Neuron (in vitro differentiated cells): ENCODE measurements around the gene TRAF4.

Experiments
- H2AFZ ChIP-seq: one replicate; pipeline ENCODE4 v1.6.1; 2013; ENCODE audit warnings: low read depth, mild to moderate bottlenecking, inconsistent platforms, low read length, moderate library complexity
- H3K27me3 ChIP-seq: one replicate; pipeline ENCODE4 v1.6.1; 2013; ENCODE audit warnings: low read length; ENCODE audit not compliant: insufficient read depth
- H3K36me3 ChIP-seq: one replicate; pipeline ENCODE4 v1.6.1; 2013; ENCODE audit warnings: low read length; ENCODE audit not compliant: insufficient read depth
- H3K4me1 ChIP-seq: one replicate; pipeline ENCODE4 v1.6.1; 2013; ENCODE audit warnings: low read length; ENCODE audit not compliant: insufficient read depth
- H3K4me3 ChIP-seq: 2 replicates; pipeline ENCODE4 v1.5.1; 2013; ENCODE audit warnings: mild to moderate bottlenecking, low read length, moderate library complexity
- H3K9me3 ChIP-seq: one replicate; pipeline ENCODE4 v1.6.1; 2013; ENCODE audit warnings: low read length

The TRAF4 gene

DNA sequence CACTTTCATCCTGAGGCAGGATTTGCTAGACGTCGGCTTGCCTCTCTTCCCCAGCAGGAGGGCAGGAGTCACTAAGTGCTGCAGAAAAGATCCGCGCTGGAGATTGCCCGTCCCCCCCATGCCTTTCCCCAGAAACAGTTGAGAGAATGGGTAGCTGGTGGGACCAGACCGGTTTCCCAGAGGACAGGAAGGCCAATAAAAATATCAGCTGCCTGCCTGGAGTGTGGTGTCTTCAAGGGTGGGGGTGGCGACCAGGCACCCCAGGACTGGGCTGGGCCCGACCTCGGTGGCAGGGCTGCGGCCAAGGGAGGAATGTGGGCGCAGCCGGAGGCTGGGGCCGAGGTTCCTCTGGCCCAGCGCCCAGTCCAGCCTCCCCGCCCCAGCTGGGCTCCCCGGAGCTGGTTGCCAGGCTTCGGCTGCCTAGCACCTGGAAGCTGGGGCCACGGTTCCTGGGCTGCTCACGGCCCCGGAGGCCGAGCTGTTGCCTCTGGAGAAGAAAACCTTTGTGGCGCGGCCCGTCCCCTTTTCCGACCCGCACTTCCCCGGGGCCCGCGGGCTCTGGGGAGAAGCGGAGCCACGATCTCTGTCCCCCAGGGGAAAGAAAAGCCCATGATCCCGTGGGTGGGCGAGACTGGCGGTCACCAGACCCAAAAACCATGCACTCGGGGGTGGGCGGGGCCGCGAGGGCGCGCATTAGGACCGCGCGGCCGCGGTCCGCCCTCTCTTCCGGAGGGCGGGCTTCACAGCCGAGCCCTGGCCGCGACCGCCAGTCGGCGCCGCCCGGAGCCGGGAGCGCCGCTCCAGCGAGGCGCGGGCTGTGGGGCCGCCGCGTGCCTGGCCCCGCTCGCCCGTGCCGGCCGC is at the start of gene TRAF4:
Gene TRAF4 (plus strand): TSS at position 769 of the 861 bp plus-strand sequence. CDS start 102 bp downstream, outside the sequence.
- Histone ChIP-seq H3K27me3 (no peaks in the 10 kb centered on the region), H3K4me3 (peak within 1 kb of the TSS; percentile 97), H3K9me3 (no peaks in the 10 kb centered on the region), H2AFZ (peak within 1 kb of the TSS; percentile 60), H3K36me3 (peaks cover 26% of the 10 kb centered on the region), H3K4me1 (peaks cover 22% of the 10 kb centered on the region)

DNA sequence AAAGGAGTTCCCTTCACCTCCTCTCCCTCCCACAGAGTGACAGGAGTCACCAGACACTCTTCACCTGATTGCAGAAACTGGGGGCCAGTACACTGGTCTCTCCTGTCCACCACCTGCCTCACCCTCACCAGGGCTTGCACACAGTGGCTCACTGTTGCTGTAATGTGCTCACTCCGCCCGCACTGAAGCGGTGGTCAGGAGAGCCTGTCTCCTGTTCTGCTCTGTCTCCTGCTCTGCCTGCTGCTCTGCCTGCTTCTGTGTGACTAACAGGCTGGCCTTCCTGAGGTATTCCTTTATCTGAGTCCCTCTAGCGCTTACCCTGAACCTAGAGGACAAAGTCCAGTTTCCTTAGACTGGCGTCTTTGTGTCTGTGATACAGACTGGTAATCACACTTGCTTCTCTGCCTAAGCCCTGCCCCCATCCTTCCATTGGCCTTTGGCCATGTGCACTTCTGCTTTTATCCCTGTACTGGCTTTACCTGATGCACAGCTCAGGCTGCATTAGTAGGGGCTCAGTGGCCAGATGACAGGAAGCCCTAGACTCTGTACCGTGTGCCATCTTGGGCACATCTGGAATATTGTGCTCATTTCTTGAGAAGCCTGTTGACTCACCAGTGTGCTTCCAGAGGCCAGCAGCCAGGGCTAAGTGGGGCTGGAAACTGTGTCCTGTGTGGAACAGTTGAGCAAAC is 45.4 kb upstream of the TRAF4 start:
- H3K27me3 ChIP-seq: no peaks in the 10 kb centered on the region
- peaks cover 99% of the 10 kb centered on the region for H3K36me3 ChIP-seq
- no peak overlapping the region for H3K4me3 ChIP-seq
- H2AFZ ChIP-seq: no peak overlapping the region
- H3K4me1 ChIP-seq: peaks cover 19% of the 10 kb centered on the region
- H3K9me3 ChIP-seq: no peaks in the 10 kb centered on the region

DNA sequence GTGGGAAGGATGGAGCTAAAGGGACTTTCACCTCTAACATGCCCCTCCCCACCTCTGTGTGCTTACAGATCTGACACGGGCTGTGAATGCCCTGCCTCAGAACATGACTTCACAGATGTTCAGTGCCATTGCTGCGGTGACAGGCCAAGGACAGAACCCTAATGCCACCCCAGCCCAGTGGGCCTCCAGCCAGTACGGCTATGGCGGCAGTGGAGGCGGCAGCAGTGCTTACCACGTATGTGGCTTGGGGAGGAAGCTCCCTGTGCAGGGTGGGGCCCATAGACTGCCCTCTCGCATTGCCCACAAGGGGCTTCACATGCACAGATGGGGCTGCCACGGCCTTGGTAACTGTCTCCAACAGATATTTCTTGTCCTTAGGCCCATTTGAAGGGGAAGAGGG is 43.5 kb upstream of the TRAF4 start:
- Histone ChIP-seq H3K27me3 (no peaks in the 10 kb centered on the region), H3K4me1 (peaks cover 19% of the 10 kb centered on the region), H3K4me3 (no peak overlapping the region), H3K9me3 (no peaks in the 10 kb centered on the region), H2AFZ (no peak overlapping the region), H3K36me3 (peaks cover 87% of the 10 kb centered on the region)

DNA sequence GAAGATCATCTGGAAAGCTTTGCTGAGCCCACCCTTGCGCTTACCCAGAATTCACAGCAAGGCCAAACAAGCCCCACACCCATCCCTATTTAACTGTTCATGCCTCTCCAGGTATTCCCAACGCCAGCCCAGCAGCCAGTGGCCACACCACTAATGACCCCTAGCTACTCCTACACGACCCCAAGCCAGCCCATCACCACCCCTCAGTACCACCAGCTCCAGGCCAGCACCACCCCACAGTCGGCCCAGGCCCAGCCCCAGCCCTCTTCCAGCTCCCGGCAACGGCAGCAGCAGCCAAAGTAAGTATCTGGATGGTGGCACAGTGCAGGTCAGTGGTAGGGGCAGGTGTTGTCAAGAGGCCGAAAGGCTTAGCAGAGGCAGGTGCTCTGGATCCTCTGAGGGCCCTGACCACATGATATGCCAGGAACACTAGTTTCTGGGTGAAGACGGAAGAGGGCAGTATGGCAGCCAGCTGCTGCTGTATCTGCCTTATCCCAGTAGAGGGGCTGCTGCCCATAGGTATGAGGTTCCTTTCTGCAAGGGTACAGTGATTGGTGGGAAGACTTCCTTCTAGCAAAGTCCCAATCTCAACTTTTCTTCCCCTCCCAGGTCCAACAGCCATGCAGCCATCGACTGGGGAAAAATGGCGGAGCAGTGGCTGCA is 42.9 kb upstream of the TRAF4 start:
- H3K4me1 ChIP-seq: peaks cover 19% of the 10 kb centered on the region
- peaks cover 81% of the 10 kb centered on the region for H3K36me3 ChIP-seq
- H3K4me3 ChIP-seq: no peak overlapping the region
- no peaks in the 10 kb centered on the region for H3K27me3 ChIP-seq
- no peaks in the 10 kb centered on the region for H3K9me3 ChIP-seq
- no peak overlapping the region for H2AFZ ChIP-seq

- peaks cover 19% of the 10 kb centered on the region for H3K4me1 ChIP-seq
- no peak overlapping the region for H2AFZ ChIP-seq
- peaks cover 69% of the 10 kb centered on the region for H3K36me3 ChIP-seq
- no peaks in the 10 kb centered on the region for H3K27me3 ChIP-seq
- no peak overlapping the region for H3K4me3 ChIP-seq
- no peaks in the 10 kb centered on the region for H3K9me3 ChIP-seq
These were observed 41.6 kb upstream of the TRAF4 start for GRCh38 chr17:28702026-28702751.

- Histone ChIP-seq H3K27me3 (no peaks in the 10 kb centered on the region), H3K4me1 (peaks cover 19% of the 10 kb centered on the region), H2AFZ (no peak overlapping the region), H3K36me3 (peaks cover 64% of the 10 kb centered on the region), H3K9me3 (no peaks in the 10 kb centered on the region), H3K4me3 (no peak overlapping the region)
These were observed 41.1 kb upstream of the TRAF4 start for GRCh38 chr17:28702752-28703150.

DNA sequence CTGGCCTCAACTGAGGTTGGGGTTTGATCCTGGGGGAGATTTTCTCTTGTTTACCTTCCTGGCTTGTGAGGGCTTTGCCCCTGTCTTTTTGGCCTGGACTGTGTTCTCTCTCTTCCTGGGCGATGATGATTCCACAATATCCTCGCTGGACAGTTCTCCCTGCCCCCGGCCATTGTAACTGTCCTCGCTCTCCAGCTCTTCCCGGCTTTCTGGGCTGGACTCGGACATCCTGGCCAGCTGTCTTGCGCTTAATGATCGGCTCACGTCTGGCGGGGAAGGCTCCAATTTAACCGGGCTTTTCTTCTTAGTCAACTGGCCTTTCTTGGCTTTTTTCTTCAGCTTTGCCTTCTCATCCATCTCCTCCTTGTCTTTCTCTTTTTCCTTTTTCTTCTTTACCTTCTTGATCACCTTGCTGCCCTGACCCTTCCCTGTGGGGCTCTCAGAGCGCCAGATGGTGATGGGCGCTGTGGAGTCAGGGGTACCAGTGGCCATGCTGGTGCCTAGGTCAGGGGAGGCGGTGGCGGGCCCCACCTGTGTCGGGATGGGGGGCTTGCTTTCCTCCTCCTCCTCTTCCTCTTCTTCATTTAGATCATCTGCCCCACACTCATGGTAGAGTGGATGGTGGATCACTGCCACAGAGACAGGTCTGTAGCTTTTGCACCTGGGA is 40.1 kb upstream of the TRAF4 start:
- Histone ChIP-seq H3K27me3 (no peaks in the 10 kb centered on the region), H3K9me3 (no peaks in the 10 kb centered on the region), H3K4me3 (no peak overlapping the region), H3K4me1 (peaks cover 19% of the 10 kb centered on the region), H2AFZ (no peak overlapping the region), H3K36me3 (peaks cover 54% of the 10 kb centered on the region)

DNA sequence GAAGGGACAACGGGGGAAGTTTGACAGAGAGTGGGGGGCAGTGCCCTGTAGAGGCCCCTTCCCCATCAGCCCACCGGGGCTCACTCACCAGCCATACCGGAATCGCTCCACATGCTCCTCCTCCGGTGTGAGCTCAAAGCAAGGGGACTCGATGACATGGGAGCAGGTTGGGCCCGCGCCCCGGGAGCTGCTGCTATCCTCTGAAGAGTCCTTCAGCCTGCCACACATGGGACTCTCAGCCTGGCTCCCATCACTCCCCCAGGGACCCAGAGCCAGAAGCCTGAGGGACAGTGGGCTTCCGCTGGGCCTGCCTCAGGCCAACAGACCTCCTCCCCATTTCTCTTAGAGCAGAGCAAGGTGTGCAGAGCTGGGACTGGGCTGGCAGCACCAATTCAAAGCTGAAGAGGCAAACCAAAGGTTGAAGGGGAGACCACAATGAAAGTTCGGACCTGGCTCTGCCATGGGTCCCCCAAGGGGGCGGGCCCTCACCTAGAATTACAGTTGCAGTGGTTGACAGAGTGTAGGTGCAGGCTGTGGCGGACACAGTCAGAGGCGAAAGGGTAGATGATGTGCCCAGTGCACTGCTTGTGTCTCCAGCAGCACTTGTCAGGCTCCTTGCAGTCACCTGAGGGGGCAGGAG is 39.5 kb upstream of the TRAF4 start:
- Histone ChIP-seq H3K27me3 (no peaks in the 10 kb centered on the region), H3K4me3 (no peak overlapping the region), H3K36me3 (peaks cover 48% of the 10 kb centered on the region)

DNA sequence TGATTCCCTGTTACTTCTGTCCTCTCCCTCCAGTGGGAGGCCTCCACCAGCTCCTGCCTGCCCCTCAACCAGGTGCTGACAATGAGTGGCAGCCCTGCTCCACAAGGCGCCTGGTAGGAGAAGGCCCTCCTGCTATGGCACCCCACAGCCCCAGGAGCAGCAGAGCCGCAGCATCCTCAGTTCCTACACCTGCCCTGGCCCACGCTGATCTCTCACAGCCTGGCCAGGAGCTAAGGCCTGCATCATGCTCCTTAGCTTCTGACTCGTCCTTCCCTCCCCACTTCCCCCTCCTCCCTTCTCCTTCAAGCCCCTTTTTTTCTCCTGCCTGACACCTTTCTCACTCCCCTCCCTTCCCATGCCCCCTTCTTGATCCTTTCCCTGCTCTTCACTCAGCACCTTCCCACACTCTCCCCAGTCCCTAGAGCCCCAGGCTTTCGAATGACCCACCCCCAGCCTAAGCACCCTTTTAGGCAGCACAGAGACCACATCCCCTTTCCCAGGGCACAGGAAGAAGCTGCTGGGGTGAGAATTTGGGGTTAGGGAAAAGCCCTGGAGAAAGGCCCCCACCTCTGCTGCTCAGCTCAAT is 38.6 kb upstream of the TRAF4 start:
- Histone ChIP-seq H3K9me3 (no peaks in the 10 kb centered on the region), H3K27me3 (no peaks in the 10 kb centered on the region), H3K4me3 (no peak overlapping the region), H2AFZ (no peak overlapping the region), H3K36me3 (peaks cover 40% of the 10 kb centered on the region), H3K4me1 (peaks cover 19% of the 10 kb centered on the region)

More for the DNA sequence above, 39.5 kb upstream of the TRAF4 start:
- peaks cover 19% of the 10 kb centered on the region for H3K4me1 ChIP-seq
- H3K9me3 ChIP-seq: no peaks in the 10 kb centered on the region
- H2AFZ ChIP-seq: no peak overlapping the region

- Histone ChIP-seq H3K27me3 (no peaks in the 10 kb centered on the region), H3K4me1 (peaks cover 19% of the 10 kb centered on the region), H3K4me3 (no peak overlapping the region), H3K9me3 (no peaks in the 10 kb centered on the region), H3K36me3 (peaks cover 33% of the 10 kb centered on the region), H2AFZ (no peak overlapping the region)
These were observed 38.0 kb upstream of the TRAF4 start for GRCh38 chr17:28705728-28706334.

DNA sequence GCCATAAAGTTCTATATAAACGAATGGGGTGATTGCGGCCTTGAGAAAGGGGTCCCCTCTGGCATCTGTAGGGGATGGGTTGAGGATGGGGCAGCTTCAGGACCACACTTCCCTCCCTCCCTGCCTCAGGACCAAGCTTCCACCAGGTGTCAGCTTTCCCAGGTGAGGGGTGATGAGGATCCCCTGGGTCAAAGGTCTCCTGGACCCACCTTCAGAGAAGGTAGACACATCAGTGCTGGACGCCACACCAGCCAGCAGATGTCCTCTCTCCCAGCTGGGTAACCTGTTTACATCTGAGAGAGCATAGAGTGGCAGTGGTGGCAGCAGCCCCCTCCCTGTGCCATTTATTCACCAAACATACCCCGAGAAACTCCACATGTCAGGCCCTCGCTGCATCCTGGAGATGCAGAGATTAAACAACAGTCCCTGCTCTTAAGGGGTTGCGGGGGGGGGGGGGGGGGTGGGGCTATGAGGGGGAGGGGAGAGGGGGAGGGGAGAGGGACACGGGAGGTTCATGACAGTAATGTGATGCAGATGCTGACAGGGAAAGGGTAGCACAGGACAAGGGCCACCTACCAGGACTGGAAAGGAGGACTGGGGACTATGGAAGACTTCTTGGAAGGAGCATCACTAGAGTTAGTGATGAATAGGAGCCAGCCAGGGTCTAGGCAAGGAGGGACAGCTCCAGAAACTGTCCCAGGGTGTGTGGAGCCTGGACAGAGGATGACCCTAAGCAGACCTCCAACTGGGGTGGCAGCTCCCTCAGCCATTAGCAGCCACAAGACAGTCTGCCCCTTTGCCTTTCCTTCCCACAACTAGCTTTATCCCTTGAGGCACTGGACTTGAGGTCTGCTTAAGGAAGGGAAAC is 37.1 kb upstream of the TRAF4 start:
- peaks cover 24% of the 10 kb centered on the region for H3K36me3 ChIP-seq
- H3K9me3 ChIP-seq: no peaks in the 10 kb centered on the region
- H3K27me3 ChIP-seq: no peaks in the 10 kb centered on the region
- H3K4me3 ChIP-seq: no peak overlapping the region
- H2AFZ ChIP-seq: no peak overlapping the region
- peaks cover 16% of the 10 kb centered on the region for H3K4me1 ChIP-seq
